Measurements from ENCODE around the gene JAZF1. TPM values are rescaled to one million over a fixed set of nuclear protein-coding genes. Genes with fewer than 3 reads are reported as not detected.

JAZF1 gene
- total RNA-seq, 1 donor from 2014 or later, result 3.6 TPM

GRCh38 chr7:27963056-27963455 lies 217.5 kb downstream of the JAZF1 start:
- H3K4me3 ChIP-seq (ENCODE audit: low read depth, low read length), result no peak overlapping the region
- TF ChIP-seq, protein P1, sequence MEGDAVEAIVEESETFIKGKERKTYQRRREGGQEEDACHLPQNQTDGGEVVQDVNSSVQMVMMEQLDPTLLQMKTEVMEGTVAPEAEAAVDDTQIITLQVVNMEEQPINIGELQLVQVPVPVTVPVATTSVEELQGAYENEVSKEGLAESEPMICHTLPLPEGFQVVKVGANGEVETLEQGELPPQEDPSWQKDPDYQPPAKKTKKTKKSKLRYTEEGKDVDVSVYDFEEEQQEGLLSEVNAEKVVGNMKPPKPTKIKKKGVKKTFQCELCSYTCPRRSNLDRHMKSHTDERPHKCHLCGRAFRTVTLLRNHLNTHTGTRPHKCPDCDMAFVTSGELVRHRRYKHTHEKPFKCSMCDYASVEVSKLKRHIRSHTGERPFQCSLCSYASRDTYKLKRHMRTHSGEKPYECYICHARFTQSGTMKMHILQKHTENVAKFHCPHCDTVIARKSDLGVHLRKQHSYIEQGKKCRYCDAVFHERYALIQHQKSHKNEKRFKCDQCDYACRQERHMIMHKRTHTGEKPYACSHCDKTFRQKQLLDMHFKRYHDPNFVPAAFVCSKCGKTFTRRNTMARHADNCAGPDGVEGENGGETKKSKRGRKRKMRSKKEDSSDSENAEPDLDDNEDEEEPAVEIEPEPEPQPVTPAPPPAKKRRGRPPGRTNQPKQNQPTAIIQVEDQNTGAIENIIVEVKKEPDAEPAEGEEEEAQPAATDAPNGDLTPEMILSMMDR (conservative IDR thresholded peaks at IDR 0.05; ENCODE audit: low read depth, low read length), result no peak
- no peak for DNase-seq (ENCODE audit: low read depth)

DNA sequence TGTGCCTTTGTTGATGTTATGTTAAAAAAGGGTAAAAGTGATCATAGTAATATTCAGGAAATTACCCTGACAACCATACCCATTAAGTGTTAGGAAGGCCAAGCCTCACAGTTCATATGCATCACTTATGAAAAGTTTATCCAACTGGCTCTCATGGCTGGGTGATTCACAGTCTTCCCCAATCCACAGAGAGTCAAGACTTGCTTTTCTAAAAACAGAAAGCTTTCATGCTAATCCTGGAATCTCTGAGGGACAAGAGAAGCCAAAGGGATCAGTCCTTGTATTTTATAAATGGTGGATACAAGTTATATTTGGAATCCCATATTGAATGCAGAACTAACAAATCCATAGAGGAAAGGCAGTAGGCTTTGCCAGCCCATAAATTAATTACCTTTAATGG lies 218.3 kb downstream of the JAZF1 start:
- no peak overlapping the region for H3K4me3 ChIP-seq (ENCODE audit: low read depth, low read length)
- TF ChIP-seq, protein P1 (conservative IDR thresholded peaks at IDR 0.05; ENCODE audit: low read depth, low read length), result no peak
- no peak for DNase-seq (ENCODE audit: low read depth)

DNA sequence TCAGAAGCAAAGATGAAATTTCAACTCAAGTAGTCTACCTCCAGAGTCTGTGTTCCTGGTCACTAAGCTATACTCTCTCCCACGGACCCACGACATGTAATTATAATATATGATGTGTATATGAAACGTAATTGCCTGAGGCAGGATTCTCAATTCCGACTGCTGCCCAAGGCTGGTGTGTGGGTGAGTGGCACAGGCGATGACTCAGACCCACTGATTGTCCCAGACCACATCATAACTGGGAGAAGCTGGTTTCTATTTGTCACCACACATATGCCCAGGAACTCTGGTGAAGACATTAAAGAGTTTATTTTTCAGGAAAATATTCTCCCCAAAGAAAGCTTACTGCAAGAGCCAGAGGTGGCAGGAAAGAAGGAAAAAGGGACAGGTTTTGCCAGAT lies 219.3 kb downstream of the JAZF1 start:
- DNase-seq (ENCODE audit: low read depth), result peak; percentile 3
- TF ChIP-seq, protein P1 (conservative IDR thresholded peaks at IDR 0.05; ENCODE audit: low read depth, low read length), result no peak
- H3K4me3 ChIP-seq (ENCODE audit: low read depth, low read length), result no peak overlapping the region

DNA sequence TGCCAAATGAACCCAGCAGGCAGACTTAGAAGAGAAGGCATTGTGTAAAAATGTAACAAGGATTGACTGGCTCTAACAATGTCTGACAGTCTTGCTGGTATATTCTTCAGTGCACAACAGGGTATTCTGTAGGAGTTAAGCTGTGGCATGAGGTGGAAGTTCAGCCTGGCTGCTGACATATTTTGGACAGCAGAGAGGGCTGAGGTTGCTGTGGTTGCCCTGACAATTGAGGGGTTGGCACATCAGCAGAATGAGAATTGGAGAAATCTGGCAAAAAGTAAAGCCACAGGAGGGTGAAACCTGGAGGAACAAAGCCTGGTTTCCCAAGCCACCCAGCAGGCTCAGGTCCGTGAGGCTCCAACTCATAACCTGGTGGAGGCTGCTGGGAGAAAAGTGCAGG lies 220.2 kb downstream of the JAZF1 start:
- no peak overlapping the region for H3K4me3 ChIP-seq (ENCODE audit: low read depth, low read length)
- TF ChIP-seq, protein P1 (conservative IDR thresholded peaks at IDR 0.05; ENCODE audit: low read depth, low read length), result no peak
- DNase-seq (ENCODE audit: low read depth), result no peak

GRCh38 chr7:27958933-27959548 lies 221.6 kb downstream of the JAZF1 start:
- no peak for DNase-seq (ENCODE audit: low read depth)
- TF ChIP-seq, protein P1 (conservative IDR thresholded peaks at IDR 0.05; ENCODE audit: low read depth, low read length), result no peak
- H3K4me3 ChIP-seq (ENCODE audit: low read depth, low read length), result no peak overlapping the region

DNA sequence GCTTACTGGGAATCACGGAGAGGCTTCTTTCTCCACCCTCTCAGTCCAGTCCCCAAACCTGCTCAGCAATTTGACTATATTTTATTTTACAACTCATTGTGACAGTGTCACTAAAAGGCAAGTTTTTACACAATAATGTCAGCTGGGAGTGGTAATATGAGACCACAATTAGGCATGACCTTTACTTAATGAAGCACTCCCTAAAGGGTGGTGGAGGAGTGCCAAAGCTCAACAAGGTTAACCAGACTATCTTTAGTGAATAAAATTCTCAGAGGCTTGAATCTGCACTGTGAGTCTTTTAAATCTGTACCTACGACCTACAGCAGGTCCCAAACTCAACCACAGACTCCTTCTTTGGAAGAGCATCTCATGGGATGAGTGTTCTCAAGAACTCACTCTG lies 225.0 kb downstream of the JAZF1 start:
- DNase-seq (ENCODE audit: low read depth), result no peak

GRCh38 chr7:27955011-27955410 lies 225.6 kb downstream of the JAZF1 start:
- H3K4me3 ChIP-seq (ENCODE audit: low read depth, low read length), result no peak overlapping the region
- no peak for DNase-seq (ENCODE audit: low read depth)
- TF ChIP-seq, protein P1 (conservative IDR thresholded peaks at IDR 0.05; ENCODE audit: low read depth, low read length), result no peak

More for the DNA sequence above, 225.0 kb downstream of the JAZF1 start:
- TF ChIP-seq, protein P1 (conservative IDR thresholded peaks at IDR 0.05; ENCODE audit: low read depth, low read length), result no peak
- H3K4me3 ChIP-seq (ENCODE audit: low read depth, low read length), result no peak overlapping the region
